Amygdala (tissue), 56 donors: ENCODE data around the gene ANAPC2.

ENCODE experiments used
- DNase-seq, 56 donors: peaks; one replicate each; lab custom pipeline; 2025; lab: John Stamatoyannopoulos, UW

Gene ANAPC2

DNA sequence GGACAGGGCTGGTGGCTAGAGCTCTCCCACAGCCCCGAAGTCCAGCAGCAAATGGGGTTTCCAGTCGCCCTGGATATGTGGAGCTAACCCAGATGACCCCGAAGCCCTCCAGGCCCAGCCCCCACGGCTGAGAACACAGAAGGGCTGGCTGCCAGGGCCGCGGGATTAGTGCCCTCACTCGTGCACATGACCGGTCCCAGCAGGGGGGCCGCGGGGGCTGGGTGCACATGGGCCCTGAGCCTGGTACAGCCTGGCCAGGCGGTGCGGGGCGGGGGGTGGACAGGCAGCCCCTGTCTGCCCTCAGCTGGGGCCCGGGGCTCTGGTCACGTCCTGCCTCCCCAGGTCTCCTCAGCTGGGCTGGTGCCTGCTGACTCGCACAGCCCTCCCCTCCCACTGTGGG lies 6.0 kb upstream of the ANAPC2 start:
- DNase-seq, result peak in 55 of 56 donors; percentile 45 to 97 (median 87)

DNA sequence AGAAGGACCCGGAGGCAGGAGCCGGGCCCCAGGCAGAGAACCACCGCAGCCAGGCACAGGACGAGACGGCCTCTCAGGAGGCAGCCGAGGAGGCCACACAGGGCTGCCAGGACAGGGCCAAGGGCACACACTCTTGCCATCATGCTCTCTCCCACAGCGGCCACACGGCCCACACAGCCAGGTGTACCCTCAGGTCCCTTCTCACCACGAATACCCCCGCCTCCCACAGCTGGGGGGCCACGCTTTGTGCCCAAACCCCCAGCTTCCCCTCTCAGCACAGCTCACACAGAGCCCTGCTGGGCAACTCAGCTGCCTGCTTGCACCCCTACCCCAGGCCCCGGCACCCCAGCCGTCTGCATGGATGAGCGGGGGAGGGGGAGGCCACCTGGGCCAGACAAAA lies 5.4 kb upstream of the ANAPC2 start:
- DNase-seq, result no peak

DNA sequence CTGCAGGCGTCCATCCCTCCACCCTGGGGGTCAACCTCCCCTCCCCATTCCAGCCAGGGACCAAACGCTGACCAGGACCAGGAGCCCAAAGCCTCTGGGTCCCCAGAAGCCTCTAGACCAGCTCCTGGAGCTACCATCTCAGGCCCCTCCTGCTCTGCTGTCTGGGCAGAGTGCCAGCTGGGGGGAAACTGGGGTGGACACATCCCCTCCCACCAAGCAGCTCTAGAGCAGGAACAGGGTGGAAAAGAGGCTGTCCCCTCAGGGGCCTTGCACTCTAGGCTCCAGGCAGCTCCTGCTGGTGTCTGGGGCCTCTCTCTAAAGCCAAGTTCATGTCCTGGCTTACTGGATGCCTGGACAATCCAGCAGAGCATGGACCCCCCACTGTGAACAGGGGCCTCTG lies 4.5 kb upstream of the ANAPC2 start:
- no peak for DNase-seq

DNA sequence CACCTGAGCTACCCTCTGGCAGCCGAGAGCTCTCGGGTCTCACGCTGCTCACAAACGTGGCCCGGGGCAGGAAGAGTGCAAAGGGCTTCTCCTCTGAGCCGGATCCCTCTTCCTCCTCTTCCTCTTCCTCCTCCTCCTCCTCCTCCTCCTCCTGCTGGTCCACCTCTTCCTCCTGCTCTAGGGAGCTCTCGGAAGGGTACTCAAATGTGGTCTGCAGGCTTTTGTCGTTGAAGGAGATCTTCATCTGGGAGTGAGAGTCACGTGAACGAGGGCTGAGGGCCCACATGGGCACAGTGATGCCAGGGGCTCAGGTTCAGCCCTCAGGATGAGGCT lies 4.1 kb upstream of the ANAPC2 start:
- no peak for DNase-seq

DNA sequence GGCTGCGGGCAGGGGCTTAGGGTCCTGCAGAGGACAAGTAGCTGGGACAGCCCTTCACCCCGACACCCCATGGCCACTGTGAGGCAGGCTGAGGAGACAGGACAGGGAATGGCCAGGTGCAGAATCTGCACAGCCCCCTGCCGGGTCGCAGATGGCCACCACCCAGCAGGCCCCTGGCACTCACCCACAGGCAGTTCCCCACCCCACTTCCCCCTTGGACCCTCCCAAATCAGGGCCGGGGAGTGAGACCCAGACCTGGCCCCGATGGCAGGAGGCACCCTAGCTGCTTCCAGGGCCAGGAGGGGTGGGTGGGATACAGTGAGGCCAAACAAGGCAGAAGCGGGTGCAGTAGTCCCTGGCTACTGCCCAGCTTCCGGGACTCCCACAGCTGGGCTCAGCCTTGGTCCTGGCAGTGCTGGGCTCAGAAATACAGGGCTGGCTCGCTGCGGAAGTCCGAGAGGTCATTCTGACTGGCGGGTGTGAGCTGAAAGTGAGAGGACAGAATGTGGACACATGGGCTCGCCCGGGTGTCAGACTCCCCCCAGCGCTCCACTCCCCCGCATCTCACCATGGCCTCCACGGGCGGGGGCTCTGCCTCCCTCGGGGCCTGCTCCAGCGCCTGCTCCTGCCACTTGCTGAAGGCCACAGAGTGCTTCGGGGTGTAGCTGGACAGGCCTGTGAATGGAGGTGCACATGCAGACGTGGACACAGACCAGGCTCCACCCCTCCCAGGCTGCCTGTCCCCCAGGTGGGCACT lies 3.5 kb upstream of the ANAPC2 start:
- peak in 48 of 56 donors; percentile 19 to 89 (median 66) for DNase-seq

DNA sequence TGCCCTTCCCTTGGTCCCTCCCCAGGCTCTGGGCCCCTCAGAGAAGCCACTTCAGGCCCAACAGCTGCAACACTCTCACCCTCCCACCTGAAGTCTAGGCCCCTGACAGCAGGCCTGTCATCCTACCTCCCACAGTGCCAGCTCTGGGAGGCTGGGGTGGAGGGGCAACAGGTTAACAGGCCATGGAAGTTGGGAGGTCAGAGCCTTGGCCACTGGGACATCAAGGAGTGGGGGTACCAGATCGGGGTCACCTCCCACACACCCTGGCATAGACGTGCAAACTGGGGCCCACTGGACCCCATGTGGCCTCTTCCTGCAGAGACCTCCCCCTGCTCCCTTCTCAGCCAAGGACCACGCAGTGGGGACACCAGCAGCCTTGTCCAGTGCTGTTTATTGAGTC lies 2.9 kb upstream of the ANAPC2 start:
- no peak for DNase-seq

DNA sequence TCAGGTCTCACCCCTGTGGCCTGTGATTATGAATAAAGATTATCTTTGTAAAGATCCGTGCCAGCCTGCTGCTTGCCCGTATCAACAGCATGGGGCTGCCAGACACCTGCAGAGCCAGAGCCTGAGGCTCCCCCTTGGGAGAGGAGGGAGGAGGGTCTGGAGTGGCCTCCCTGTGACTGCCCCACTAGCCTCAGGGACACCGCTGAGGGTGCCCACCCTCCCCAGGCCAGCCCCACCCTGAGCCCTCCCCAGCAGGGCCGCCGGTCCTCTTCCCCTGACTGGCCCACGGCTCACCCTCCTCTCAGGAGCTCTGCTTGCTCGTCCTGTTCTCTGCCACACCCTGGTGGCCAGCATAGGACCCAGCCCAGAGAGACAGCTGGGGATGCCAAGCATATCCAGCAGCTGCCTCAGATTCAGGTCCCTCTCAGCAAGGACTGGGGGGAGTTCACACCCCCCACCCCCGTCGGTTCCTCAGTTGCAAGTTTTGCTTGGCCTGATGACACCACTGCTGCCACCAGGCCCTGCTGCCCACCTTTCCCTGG lies 2.0 kb upstream of the ANAPC2 start:
- no peak for DNase-seq

DNA sequence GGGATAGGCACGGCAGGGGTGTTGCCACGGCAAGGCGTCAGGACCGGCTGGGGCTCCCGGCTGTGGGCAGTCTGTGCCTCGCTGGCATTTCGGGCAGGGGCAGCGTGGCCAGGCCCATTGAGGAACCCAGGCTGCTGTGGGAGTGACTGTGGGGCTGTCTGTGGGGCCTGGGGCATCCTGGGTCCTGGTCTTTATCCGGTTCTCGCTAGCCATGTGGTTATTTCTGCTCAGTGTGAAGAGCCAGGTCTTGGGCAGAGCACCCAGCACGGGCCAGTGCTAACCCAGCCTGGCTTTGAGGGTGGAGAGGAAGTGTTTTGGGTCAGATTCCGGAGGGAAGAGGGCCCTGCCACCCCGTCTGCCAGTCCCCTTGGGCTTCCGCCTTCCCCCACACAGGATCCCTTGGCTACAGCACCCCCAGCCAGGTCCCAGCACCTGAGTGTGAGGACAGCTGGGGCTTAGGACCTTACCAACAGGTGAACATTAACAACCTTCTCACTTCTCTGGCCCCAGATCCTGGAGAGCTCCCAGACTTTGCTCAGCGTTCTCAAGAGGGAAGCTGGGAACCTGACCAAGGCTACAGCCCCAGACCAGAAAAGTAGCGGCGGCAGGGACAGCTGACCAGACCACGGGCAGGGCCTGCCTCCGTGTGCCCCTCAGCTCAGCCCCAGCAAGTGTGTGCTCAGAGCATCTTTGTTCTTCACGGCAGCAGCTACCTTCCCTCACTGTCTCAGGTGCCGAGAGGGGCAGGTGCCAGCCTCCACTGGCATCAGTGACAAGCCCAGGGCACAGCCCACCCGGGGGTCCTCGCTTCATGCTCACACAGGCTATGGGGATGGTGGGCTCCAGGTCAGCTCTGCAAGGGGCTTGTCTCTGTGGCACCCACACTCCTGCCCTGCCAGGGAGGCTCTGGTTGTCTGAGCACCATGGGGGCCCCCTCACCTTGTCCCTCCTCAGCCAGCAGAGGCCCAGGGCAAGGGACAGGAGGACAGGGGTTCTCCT lies 1.2 kb upstream of the ANAPC2 start:
- DNase-seq, result no peak

DNA sequence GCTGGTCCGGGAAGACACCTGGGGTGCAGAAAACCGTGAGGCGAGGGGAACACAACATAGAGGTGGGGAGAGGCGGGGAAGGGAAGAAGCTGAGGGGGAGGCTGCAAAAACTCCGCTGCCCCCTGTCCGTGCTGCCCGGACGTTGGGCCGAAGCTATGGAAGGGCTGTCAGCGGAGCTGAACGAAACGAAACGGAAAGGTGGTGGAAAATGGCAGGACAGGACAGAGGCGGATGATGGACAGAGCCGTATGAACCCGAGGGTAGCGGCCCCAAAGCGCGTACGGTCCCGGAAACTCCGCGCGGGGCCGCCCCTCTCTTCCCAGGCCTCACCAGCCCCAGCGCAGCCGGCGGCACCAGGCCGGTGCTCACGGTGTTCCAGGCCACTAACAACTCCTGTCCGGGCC lies 272 bp downstream of the ANAPC2 start:
- no peak for DNase-seq

DNA sequence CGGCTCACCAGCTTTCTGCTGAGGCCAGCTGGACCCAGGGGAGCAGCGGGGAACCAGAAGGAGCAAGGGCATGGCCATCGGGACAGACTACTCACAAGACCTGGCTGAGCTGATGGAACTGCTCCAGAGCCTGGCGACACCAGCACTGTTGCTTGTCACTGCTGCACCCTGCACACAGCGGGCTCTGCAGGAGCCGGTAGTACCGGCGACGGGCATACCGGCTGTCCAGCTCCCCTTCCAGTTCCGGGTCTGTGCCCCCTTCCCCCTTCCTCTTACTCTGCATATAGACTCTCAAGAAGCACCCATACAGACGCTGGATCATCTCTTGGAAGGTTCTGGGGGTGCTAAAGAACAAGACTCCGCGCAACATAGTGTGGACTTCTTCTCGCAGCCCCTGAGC lies 974 bp downstream of the ANAPC2 start:
- DNase-seq, result no peak

DNA sequence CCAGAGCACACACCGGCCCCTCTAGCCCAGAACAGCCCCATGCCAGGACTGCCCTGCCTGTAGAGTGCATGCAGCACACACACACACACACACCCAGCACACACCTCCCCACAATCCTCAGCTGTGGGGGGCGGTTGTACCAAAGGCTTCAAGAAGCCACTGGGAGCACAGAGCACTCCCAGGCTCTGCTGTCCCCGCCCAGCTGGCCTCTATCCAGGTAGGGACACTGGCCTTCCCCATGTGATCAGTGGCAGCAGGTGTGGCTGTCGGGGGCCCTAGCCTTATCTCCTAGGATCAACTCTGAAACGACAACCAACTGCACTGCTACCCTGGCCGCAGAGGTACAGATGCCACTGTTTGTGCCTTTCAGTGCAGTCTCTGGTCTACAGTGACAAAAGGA lies 2.0 kb downstream of the ANAPC2 start:
- DNase-seq, result no peak

DNA sequence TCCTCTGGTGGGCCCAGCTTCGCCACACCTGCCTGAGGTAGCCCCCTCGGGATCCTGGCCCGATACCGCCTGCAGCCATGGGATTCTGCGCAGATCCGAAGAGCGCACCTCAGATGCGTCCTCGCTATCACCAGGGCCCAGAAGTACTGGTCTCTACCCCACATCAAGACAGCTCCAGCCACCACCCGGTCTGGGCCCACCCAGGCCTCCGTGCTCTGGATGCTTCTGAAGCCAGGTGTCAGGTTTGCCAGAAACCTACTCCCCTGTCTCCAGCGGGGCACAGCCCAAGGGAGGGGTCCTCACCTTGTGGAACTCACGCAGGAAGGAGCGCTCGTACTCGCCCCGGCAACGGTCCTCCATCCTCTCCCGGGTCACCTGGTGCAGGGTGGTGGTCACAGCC lies 2.4 kb downstream of the ANAPC2 start:
- DNase-seq, result no peak

DNA sequence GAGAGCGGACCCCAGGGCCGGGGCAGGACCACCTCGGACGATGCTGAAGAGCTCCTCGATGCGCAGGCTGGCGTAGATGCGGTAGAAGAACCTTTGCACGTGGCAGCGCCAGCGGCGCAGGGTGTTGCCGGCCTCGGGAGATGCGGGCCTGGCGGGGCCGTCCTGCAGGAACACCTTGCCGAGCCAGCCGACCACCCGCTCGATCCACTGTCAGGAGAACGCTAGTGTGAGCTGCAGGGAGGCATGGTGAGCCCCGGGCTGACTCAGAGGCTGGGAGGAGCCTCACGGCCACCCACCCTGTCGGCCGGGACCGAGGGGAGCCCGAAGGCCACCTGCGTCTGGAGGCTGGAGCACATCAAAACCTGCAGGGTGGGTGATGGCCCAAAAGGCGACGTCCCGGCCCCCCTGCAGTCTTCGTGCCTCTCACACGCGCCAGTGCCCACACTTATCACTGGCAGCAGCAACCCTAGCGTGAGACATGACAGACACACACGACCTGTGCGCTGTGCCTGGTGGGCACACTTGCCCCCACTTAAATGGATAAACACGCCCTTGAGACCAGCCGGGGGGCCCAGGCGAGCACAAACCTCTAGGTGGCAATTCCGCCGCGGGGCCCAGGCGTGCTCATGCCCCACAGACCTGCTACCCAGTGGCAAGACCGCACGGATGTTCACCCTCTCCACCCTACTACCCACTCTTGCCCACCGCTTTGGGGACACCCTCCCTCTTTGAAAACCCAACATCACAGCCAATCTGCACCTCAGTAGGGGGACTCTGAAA lies 3.3 kb downstream of the ANAPC2 start:
- no peak for DNase-seq

DNA sequence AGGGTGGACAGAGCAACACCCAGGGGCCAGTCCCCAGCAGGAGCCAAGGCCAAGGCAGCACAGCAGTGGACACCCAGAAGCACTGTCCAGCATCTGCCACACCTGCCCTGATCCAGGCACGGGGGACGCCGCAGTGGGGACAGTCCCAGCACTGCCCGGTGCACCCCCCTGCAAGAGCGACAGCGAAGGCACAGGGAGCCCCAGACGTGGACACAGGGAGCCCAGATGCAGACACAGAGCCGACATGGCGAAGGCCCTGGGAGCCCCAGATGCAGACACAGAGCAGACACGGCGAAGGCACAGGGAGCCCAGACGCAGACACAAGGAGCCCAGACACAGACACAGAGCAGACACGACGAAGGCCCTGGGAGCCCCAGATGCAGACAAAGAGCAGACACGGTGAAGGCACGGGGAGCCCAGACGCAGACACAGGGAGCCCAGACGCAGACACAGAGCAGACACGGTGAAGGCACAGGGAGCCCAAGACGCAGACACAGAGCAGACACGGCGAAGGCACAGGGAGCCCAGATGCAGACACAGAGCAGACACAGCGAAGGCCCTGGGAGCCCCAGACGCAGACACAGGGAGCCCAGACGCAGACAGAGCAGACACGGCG lies 4.3 kb downstream of the ANAPC2 start:
- no peak for DNase-seq

DNA sequence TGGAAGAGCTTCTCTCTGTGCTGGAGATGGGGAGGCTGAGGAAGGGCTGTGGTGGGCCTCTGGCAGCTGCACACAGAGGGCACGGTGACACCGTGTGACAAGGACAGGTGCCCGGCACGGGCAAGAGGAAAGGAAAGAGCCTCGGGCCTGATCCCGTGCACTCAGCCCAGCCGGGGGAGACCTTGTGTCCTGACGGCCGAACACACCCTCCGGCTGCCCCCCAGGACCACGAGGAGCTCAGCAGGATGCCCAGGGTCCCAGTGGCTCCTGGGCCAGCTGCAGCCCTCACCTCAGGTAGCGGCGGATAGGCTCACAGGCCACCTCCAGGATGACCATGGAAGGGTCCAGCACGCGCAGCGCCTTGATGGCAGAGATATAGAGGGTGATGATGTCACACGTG lies 5.5 kb downstream of the ANAPC2 start:
- DNase-seq, result no peak

DNA sequence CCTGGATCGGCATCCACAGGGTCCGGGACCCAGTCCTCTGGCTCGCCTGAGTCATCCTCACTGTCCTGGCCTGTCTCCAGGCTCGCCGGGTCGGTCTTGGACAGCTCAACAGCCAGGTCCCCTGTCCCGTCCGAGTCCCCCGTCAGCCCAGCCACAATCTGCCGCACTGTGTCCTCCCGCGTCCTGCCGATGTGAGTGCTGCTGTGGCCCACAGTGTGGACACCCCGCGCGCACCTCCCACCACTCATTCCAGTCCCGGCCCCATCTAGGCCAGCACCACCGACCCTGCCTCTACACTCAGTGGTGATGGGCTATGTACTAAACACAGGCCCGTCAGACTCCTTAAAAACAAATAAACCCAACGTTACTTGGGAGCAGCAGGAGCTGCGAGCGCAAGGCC lies 6.7 kb downstream of the ANAPC2 start:
- no peak for DNase-seq

DNA sequence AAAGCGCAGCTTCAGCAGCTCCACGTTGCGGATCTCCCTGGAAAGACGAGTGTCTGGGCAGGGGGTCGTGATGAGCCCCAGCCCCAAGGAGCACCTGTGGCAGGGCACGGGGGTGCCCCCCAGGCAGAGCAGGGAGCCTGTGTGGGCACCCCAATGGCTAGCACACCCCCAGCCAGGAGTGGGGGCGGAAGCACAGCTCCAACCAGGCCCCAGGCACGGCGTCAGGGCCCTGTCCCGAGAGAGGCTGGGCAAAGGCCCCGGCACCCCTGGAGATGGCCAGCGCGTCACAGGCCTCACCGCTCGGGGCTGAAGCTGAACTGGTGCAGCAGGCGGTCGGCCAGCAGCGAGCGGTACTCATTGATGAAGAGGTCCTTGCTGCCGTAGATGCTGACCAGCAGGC lies 7.9 kb downstream of the ANAPC2 start:
- no peak for DNase-seq

DNA sequence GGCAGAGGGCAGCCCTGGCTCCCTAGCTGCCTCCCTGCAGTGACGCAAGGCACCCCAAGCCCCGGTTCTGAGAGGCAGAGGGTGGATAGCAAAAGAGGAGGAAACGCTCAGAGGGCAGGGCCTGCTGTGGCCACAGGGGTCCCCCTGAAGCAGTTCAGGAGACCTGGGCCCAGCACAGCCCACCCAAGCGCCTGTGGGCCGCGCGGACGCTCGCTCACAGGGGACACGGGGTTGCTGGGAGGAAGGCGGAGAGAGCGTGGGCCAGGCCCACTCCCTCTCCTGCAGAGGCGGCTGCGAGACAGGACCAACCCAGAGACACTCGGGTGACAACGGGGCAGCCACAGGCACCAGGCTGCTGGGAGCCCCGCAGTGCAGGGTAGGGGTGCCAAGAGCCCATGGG lies 8.6 kb downstream of the ANAPC2 start:
- DNase-seq, result no peak

DNA sequence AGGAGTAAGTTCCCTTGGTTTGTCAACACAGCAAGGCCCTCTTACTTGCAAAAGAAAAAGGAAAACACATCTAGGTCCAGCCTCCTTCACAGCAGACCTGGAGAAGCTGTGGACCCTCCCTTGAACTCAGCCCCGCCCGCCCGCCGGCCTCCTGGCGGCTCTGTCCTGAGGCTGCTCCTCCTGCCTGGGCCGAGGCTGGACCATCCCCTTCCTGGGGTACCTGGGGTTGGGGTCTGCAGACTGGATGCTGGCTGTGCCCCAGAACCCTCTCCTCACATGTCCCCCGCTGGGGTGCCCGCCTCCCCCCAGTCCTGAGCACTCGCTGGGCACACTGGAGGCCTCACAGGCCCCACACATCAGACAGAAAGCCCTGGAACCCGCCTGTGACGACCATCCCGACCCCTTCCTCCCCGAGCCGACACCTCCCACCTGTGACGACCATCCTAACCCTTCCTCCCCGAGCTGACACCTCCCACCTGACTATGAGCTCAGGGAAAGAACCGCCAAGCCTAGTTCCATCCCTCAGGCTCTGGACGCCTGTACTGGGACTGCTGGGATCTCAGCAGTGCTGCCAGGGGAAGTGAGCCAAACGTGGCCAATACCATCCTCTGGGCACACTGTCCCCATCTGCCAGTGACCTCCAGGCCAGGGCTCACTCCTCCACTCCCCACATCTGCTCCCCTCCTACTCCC lies 9.3 kb downstream of the ANAPC2 start:
- DNase-seq, result no peak
